HG03439 (cell line): ENCODE results near the gene SLC35A4.
"Not testable (repeated sequence)": the region's sequence is repeated elsewhere in the genome, so short reads cannot be mapped to it uniquely, and the experiment has no call there.

Experiments
- ATAC-seq: cut with Tn5 transposase; IDR thresholded peaks from one replicate; pipeline ENCODE4 v1.9.1; 2021; ENCODE audit warnings: mild to moderate bottlenecking, moderate library complexity; ENCODE audit not compliant: unreplicated experiment

SLC35A4 gene

GRCh38 chr5:140588311-140589070, 23.9 kb downstream of the SLC35A4 start:
- ATAC-seq: no peak

- no peak for ATAC-seq
Observed at GRCh38 chr5:140590861-140591260, 26.2 kb downstream of the SLC35A4 start.

- no peak for ATAC-seq
Observed at GRCh38 chr5:140591747-140592372, 27.2 kb downstream of the SLC35A4 start.

GRCh38 chr5:140593070-140593469, 28.4 kb downstream of the SLC35A4 start:
- ATAC-seq: not testable (repeated sequence)

GRCh38 chr5:140594169-140594568, 29.5 kb downstream of the SLC35A4 start:
- no peak for ATAC-seq

- no peak for ATAC-seq
Observed at GRCh38 chr5:140595538-140596300, 31.1 kb downstream of the SLC35A4 start.

- no peak for ATAC-seq
Observed at GRCh38 chr5:140596321-140596741, 31.7 kb downstream of the SLC35A4 start.

- ATAC-seq: no peak
Observed at GRCh38 chr5:140598836-140599235, 34.2 kb downstream of the SLC35A4 start.

GRCh38 chr5:140600096-140600495, 35.5 kb downstream of the SLC35A4 start:
- no peak for ATAC-seq

- no peak for ATAC-seq
Observed at GRCh38 chr5:140602147-140602546, 37.5 kb downstream of the SLC35A4 start.

- ATAC-seq: not testable (repeated sequence)
Observed at GRCh38 chr5:140603446-140603698, 38.7 kb downstream of the SLC35A4 start.

- ATAC-seq: no peak
Observed at GRCh38 chr5:140603734-140604133, 39.1 kb downstream of the SLC35A4 start.

GRCh38 chr5:140605879-140606278, 41.3 kb downstream of the SLC35A4 start:
- ATAC-seq: no peak

GRCh38 chr5:140607031-140607430, 42.4 kb downstream of the SLC35A4 start:
- ATAC-seq: no peak

- ATAC-seq: no peak
Observed at GRCh38 chr5:140608722-140609121, 44.1 kb downstream of the SLC35A4 start.

- ATAC-seq: no peak
Observed at GRCh38 chr5:140609126-140609525, 44.5 kb downstream of the SLC35A4 start.

GRCh38 chr5:140611020-140611521, 46.4 kb downstream of the SLC35A4 start:
- no peak for ATAC-seq
